Prostate gland (tissue), 2 donors: Measurements from ENCODE around the gene WAS.

Source experiments
- CTCF ChIP-seq, 4 experiments: fragments of 200-600 bp in 2 of 4; fragments of 450-650 bp in 2 of 4; sonication (generic) in 2 of 4; IDR thresholded peaks; 1 replicate in 3 of 4; 2 replicates in 1 of 4; pipeline ENCODE4 v1.5.1; 2016 to 2019; ENCODE audit warnings: antibody characterized with exemption in 4 of 4, mild to moderate bottlenecking in 2 of 4, moderate library complexity in 2 of 4
- POLR2AphosphoS5 ChIP-seq: sonication (generic); formaldehyde crosslinking; IDR thresholded peaks from one replicate; pipeline ENCODE4 v1.6.1; 2017; ENCODE audit warnings: antibody characterized with exemption

- no peak for TF ChIP-seq POLR2AphosphoS5
- TF ChIP-seq CTCF (IDR thresholded peaks at IDR 0.05): no peak
These were observed 20.4 kb upstream of the WAS start for GRCh38 chrX:48663241-48663640.
